Osteoblast (primary cell): Measurements from ENCODE around the gene PPM1L. TPM values are rescaled to one million over a fixed set of nuclear protein-coding genes. Genes with fewer than 3 reads are reported as not detected.

Experiments
- DNase-seq: peaks from one replicate; pipeline ENCODE4 v3.0.0; 2011; ENCODE audit warnings: low spot score, mixed read lengths; ENCODE audit not compliant: insufficient read length; ENCODE audit errors: missing footprints
- H2AFZ ChIP-seq: 2 replicates; pipeline ENCODE4 v1.6.0; 2011; ENCODE audit warnings: mild to moderate bottlenecking, low read length
- H3K27ac ChIP-seq: 2 replicates; pipeline ENCODE4 v1.5.1; 2011; ENCODE audit warnings: mild to moderate bottlenecking, low read depth, low read length, moderate library complexity
- H3K27me3 ChIP-seq: 2 replicates; pipeline ENCODE4 v1.6.0; 2012; ENCODE audit warnings: mild to moderate bottlenecking, control low read depth, inconsistent platforms, low read length, moderate library complexity; ENCODE audit not compliant: insufficient read depth
- H3K36me3 ChIP-seq: 2 replicates; pipeline ENCODE4 v1.5.1; 2011; ENCODE audit warnings: mild to moderate bottlenecking, low read length, control low read depth, moderate library complexity; ENCODE audit not compliant: insufficient read depth
- H3K4me1 ChIP-seq: 2 replicates; pipeline ENCODE4 v1.5.1; 2011; ENCODE audit warnings: mild to moderate bottlenecking, low read length, control low read depth, moderate library complexity; ENCODE audit not compliant: insufficient read depth
- H3K4me2 ChIP-seq: 2 replicates; pipeline ENCODE4 v1.6.0; 2011; ENCODE audit warnings: mild to moderate bottlenecking, low read length; ENCODE audit not compliant: insufficient read depth
- H3K4me3 ChIP-seq: fragments of 200-600 bp; sonication (generic); 3 replicates; pipeline ENCODE4 v1.5.1; 2012; ENCODE audit warnings: mild to moderate bottlenecking, low read length, inconsistent platforms; ENCODE audit not compliant: insufficient read depth
- H3K79me2 ChIP-seq: 2 replicates; pipeline ENCODE4 v1.6.0; 2012; ENCODE audit warnings: mild to moderate bottlenecking, low read length, control low read depth, inconsistent platforms; ENCODE audit not compliant: insufficient read depth
- H3K9me3 ChIP-seq: 2 replicates; pipeline ENCODE4 v1.5.1; 2011; ENCODE audit warnings: low read depth, low read length, control low read depth
- H4K20me1 ChIP-seq: 2 replicates; pipeline ENCODE4 v1.6.0; 2012; ENCODE audit warnings: mild to moderate bottlenecking, low read length, control low read depth; ENCODE audit not compliant: insufficient read depth
- total RNA-seq: library from RNA; depleted of rRNA; stranded (reverse); fragments of >200 nt; gene quantifications from 2 replicates; pipeline ENCODE4 v1.2.3, GENCODE V29; 2012
- TF ChIP-seq, protein P1 (sequence below): IDR thresholded peaks from 2 replicates; pipeline ENCODE4 v1.5.1; 2011; ENCODE audit warnings: mild to moderate bottlenecking, low read depth, low read length, moderate library complexity; ENCODE audit errors: extremely low read depth

The PPM1L gene
- total RNA-seq, 1 donor, result 4.3 TPM

DNA sequence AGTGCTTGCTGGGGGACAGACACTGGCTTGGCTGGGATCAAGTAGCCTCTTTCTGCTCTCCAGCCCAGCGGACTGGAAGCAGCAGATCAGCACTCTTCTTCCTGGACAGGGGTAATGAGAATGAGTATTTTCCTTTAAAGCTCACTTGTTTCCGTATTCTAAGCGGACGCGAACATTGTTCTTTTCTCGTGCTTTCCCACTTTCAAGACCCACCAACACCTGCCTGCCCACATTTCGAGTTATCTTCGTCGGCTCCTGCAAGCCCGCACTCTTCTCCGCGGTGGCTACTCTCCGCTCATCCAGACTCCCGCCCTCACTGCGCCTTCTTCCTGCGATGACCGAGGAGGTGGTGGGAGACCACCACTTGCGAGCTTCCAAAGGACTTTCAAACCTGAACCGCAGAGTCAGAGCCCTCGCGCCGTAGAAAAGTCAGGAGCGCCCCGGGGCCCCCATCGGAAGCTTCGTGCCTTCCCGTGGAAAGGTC is 1.6 kb upstream of the PPM1L start:
- Histone ChIP-seq H3K27ac (peak overlapping the region; percentile 45), H3K79me2 (no peaks in the 10 kb centered on the region), H3K4me2 (peak overlapping the region; percentile 98), H3K4me3 (peak overlapping the region; percentile 80), H3K27me3 (peaks cover 28% of the 10 kb centered on the region), H3K36me3 (no peaks in the 10 kb centered on the region), H3K9me3 (no peaks in the 10 kb centered on the region), H2AFZ (peak overlapping the region; percentile 98), H3K4me1 (peaks cover 16% of the 10 kb centered on the region), H4K20me1 (no peaks in the 10 kb centered on the region)
- peak; percentile 51 for DNase-seq
- TF ChIP-seq, protein P1, sequence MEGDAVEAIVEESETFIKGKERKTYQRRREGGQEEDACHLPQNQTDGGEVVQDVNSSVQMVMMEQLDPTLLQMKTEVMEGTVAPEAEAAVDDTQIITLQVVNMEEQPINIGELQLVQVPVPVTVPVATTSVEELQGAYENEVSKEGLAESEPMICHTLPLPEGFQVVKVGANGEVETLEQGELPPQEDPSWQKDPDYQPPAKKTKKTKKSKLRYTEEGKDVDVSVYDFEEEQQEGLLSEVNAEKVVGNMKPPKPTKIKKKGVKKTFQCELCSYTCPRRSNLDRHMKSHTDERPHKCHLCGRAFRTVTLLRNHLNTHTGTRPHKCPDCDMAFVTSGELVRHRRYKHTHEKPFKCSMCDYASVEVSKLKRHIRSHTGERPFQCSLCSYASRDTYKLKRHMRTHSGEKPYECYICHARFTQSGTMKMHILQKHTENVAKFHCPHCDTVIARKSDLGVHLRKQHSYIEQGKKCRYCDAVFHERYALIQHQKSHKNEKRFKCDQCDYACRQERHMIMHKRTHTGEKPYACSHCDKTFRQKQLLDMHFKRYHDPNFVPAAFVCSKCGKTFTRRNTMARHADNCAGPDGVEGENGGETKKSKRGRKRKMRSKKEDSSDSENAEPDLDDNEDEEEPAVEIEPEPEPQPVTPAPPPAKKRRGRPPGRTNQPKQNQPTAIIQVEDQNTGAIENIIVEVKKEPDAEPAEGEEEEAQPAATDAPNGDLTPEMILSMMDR, result no peak

DNA sequence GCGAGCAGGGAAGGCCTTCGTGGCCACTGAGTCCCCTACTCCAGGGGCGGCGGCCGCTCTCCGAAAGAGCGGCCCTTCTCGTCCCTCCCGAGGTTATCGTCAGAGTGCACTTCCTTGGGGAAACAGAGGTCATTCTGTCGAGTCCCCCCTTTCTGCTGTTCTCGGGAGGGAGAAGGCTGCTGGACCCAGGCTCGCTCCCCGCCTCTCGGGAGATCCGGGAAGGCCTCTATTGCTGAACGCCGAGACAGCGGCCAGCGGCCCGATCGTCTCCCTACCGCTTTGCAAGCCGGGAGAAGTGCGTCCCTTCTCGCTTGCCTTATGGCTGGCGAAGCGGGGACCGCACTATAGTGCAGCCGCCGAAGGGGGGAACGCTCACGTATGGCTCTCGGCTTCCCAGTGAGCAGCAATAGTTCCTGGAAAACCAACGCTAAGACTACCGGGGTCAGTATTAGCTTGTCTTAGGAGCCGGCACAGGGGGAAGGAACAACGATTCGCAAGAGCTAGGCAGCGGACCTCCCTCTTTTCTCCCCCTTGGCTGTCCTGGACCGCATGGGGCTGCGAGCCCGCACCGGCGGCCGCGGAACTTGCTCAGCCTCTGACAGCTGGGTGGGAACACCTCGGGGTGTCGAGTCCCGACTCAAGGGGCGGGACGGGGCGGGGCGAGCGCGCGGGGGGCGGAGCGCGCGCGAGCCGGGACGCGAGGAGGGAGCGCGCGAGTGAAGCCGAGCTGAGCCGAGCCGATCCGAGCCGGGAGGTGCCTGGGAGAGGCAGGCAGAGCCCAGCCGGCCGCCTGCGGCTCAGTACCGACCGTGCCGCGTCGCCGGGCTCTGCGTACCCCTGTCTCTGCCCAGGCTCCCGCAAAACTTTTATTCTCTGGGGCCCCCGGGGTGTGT is 930 bp upstream of the PPM1L start:
- DNase-seq, result peak; percentile 98
- H3K27ac ChIP-seq, result peak overlapping the region; percentile 45
- TF ChIP-seq, protein P1, result no peak
- peaks cover 16% of the 10 kb centered on the region for H3K4me1 ChIP-seq
- peak overlapping the region; percentile 98 for H2AFZ ChIP-seq
- no peaks in the 10 kb centered on the region for H3K79me2 ChIP-seq
- no peaks in the 10 kb centered on the region for H3K36me3 ChIP-seq
- H3K9me3 ChIP-seq, result no peaks in the 10 kb centered on the region
- peaks cover 28% of the 10 kb centered on the region for H3K27me3 ChIP-seq
- H3K4me3 ChIP-seq, result peak overlapping the region; percentile 80
- no peaks in the 10 kb centered on the region for H4K20me1 ChIP-seq
- H3K4me2 ChIP-seq, result peak overlapping the region; percentile 98

GRCh38 chr3:160757233-160758106 is 1.4 kb downstream of the PPM1L start:
- Histone ChIP-seq H4K20me1 (no peaks in the 10 kb centered on the region), H3K4me3 (no peak overlapping the region), H2AFZ (no peak overlapping the region), H3K36me3 (no peaks in the 10 kb centered on the region), H3K27ac (no peak overlapping the region), H3K79me2 (no peaks in the 10 kb centered on the region), H3K4me1 (peaks cover 16% of the 10 kb centered on the region), H3K27me3 (peaks cover 28% of the 10 kb centered on the region), H3K9me3 (no peaks in the 10 kb centered on the region), H3K4me2 (no peak overlapping the region)
- no peak for DNase-seq
- TF ChIP-seq, protein P1, result no peak
